GM12872 (cell line): Measurements from ENCODE around the gene POGZ.

Experiments
- CTCF ChIP-seq: IDR thresholded peaks from 3 replicates; pipeline ENCODE4 v1.5.1; 2011; ENCODE audit warnings: low read depth, mild to moderate bottlenecking, low read length, moderate library complexity; ENCODE audit not compliant: insufficient read depth

The POGZ gene

DNA sequence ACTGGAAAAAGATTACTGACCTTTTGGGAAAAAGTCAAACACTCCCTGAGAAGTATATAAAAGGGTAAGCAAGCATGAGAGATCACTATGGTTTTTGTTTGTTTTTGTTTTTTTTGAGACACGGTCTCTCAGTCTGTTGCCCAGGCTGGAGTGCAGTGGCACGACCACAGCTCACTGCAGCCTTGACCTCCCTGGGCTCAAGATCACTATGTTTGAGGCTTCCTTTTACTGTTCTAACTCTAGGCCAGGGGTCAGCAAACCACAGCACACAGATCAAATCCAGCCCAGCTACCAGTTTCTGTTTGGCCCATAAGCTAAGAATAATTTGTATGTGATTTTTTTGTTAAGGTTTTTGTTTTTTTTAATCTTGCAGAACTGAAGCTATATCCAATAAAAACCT, 34.2 kb downstream of the POGZ start:
- no peak for TF ChIP-seq CTCF

DNA sequence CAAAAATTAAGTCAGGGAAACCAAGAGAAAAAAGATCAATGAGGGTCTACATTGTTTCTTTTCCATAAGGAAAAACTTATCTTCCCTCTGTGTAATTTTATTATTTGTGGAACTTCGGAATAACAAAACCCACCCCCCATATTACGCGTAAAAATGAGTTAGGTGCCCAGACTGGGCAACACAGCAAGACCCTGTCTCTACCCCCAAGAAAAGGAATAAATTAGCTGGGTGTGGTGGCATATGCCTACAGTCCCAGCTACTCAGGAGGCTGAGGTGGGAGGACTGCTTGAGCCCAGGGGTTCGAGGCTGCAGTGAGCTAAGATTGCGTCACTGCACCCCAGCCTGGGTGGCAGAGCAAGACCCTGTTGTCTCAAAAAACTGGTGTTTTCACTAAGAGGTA, 39.5 kb downstream of the POGZ start:
- no peak for TF ChIP-seq CTCF

DNA sequence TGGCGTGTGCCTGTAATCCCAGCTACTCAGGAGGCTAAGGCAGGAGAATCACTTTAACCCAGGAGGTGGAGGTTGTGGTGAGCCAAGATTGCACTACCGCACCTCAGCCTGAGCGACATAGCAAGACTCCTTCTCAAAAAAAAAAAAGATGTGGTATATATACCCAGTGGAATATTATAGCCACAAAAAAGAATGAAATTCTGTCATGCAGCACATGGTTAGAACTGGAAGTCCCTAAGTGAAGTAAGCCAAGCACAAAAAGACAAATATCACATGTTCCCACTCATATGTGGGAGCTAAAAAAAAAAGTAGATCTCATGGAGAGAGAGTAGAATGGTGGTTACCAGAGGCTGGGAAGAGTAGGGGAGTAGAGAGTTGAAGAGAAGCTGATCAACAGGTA, 41.2 kb downstream of the POGZ start:
- TF ChIP-seq CTCF: no peak

GRCh38 chr1:151416231-151416630, 43.1 kb downstream of the POGZ start:
- TF ChIP-seq CTCF: no peak

DNA sequence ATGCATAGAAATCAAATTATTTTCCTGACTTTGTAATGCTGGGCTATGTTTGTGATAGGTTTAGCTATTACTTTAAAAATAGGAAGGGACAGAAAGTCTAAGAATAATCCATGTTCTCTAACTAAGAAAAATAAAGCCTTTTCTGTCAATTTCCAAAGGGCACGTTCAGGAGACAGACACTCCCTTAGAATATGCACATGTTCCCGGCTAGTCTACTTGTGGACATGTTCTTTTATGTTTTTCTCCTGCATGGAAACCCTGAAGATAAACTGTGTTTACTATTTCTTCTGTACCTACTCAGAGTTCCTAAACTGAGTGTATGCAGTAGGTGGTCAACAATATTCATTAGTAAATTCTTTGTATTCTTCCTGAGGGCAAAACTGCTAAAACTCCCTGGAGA, 47.4 kb downstream of the POGZ start:
- no peak for TF ChIP-seq CTCF

DNA sequence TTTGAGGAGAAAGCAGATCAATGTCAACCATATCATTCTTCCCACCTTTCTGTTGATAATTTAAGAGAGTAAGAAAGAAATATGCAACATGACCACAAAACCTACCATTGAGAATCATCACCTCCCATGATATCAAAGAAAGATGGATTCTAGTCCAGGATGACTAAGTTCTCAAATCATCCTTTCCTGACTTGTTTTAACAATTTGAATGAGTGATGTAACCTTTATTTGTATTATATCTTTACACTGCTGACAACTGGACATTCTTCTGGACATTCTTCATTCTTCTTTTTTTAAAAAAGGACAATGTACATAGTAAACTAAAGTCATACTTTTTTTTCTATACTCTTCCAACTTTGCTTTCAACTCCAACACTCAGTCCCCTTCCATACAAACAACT, 50.4 kb downstream of the POGZ start:
- no peak for TF ChIP-seq CTCF

GRCh38 chr1:151407304-151407703, 52.0 kb downstream of the POGZ start:
- no peak for TF ChIP-seq CTCF

DNA sequence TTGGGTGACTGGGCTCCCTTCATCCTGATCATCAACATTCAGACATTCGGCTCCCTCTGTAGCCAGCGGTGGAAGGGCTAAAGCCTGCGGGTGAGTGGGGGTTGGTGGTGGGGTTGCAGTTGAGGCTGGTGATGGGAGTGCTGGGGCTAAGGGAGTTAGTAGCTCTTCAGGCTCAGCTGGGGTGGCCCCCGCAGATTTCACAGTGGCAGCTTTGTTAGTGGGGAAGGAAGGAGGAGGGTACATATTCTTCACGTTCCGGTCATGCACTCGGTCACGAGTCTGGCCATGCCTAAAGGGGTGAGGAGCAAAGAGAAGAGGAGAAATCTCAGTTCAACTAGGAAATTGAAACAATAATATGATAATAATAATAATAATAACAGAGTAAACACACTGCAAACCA, 53.1 kb downstream of the POGZ start:
- no peak for TF ChIP-seq CTCF
